ENCODE data around the gene CKS1B. TPM values are rescaled to one million over a fixed set of nuclear protein-coding genes. Genes with fewer than 3 reads are reported as not detected.

CKS1B gene
- polyA plus RNA-seq (2012; ENCODE audit: insufficient read length, low read depth): 151 TPM

DNA sequence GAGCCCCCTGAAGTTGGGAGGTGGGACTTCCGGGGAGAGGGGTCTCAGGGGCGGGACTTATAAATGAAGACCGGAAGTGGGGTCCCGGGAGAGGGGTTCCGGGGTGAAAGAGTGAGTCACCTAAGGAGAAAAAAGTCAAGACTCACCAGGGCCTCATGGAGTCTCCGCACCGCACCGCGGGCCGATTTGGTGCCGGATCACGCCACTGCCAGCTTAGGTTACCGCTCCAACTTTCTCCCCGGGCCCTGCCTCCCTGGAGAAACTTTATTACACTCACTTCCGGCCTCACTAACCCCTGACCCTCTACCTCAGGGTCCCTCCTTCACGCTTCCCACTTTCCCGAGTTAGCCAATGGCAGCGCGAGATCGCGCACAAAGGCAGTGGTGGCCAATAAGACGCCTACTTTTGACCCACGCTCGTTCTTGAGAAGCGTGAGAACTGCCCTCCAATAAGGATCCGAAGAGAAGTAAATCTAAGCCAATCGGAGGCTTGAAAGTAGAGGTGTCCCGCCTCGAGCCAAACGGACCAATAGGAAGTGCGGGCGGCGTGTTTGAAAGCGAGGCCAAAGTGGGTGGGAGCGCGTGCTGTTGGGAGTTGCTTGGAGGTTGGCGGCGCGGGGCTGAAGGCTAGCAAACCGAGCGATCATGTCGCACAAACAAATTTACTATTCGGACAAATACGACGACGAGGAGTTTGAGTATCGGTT is at the start of gene CKS1B:
Gene CKS1B, plus strand, starts transcription at position 580 of the 706 bp plus-strand sequence. Its CDS starts 65 bp downstream, at position 645.
- TF ChIP-seq, protein P1, sequence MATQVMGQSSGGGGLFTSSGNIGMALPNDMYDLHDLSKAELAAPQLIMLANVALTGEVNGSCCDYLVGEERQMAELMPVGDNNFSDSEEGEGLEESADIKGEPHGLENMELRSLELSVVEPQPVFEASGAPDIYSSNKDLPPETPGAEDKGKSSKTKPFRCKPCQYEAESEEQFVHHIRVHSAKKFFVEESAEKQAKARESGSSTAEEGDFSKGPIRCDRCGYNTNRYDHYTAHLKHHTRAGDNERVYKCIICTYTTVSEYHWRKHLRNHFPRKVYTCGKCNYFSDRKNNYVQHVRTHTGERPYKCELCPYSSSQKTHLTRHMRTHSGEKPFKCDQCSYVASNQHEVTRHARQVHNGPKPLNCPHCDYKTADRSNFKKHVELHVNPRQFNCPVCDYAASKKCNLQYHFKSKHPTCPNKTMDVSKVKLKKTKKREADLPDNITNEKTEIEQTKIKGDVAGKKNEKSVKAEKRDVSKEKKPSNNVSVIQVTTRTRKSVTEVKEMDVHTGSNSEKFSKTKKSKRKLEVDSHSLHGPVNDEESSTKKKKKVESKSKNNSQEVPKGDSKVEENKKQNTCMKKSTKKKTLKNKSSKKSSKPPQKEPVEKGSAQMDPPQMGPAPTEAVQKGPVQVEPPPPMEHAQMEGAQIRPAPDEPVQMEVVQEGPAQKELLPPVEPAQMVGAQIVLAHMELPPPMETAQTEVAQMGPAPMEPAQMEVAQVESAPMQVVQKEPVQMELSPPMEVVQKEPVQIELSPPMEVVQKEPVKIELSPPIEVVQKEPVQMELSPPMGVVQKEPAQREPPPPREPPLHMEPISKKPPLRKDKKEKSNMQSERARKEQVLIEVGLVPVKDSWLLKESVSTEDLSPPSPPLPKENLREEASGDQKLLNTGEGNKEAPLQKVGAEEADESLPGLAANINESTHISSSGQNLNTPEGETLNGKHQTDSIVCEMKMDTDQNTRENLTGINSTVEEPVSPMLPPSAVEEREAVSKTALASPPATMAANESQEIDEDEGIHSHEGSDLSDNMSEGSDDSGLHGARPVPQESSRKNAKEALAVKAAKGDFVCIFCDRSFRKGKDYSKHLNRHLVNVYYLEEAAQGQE (IDR thresholded peaks at IDR 0.05; ENCODE audit: insufficient read depth in 1 of 2, low read depth in 2 of 2, low read length in 2 of 2): peak in 1 of 2 experiments; percentile 23; a peak in 1 of 4 replicates
- TF ChIP-seq POLR2AphosphoS5 (IDR thresholded peaks at IDR 0.05; ENCODE audit: low read depth, low read length): peak; percentile 82; the same call in 1 of the 2 replicates
- TF ChIP-seq TAF1 (IDR thresholded peaks at IDR 0.05; ENCODE audit: borderline replicate concordance, insufficient read depth, low read length): peak; percentile 59
- no peak for TF ChIP-seq FOXP2 (optimal IDR thresholded peaks at IDR 0.05; ENCODE audit: borderline replicate concordance, extremely low read depth, extremely low read length, insufficient read depth)
- 0 out of 2 replicates have a peak, but pooled peaks have one; percentile 15 for TF ChIP-seq SIN3A (IDR thresholded peaks at IDR 0.05; ENCODE audit: borderline replicate concordance, insufficient read depth, low read length)

- TF ChIP-seq SIN3A (IDR thresholded peaks at IDR 0.05; ENCODE audit: borderline replicate concordance, insufficient read depth, low read length): no peak
- no peak for TF ChIP-seq FOXP2 (optimal IDR thresholded peaks at IDR 0.05; ENCODE audit: borderline replicate concordance, extremely low read depth, extremely low read length, insufficient read depth)
- TF ChIP-seq POLR2AphosphoS5 (IDR thresholded peaks at IDR 0.05; ENCODE audit: low read depth, low read length): no peak
- TF ChIP-seq, protein P1 (IDR thresholded peaks at IDR 0.05; ENCODE audit: insufficient read depth in 1 of 2, low read depth in 2 of 2, low read length in 2 of 2): no peak
- TF ChIP-seq TAF1 (IDR thresholded peaks at IDR 0.05; ENCODE audit: borderline replicate concordance, insufficient read depth, low read length): no peak
Observed at GRCh38 chr1:154925335-154926170, 48.9 kb upstream of the CKS1B start.

DNA sequence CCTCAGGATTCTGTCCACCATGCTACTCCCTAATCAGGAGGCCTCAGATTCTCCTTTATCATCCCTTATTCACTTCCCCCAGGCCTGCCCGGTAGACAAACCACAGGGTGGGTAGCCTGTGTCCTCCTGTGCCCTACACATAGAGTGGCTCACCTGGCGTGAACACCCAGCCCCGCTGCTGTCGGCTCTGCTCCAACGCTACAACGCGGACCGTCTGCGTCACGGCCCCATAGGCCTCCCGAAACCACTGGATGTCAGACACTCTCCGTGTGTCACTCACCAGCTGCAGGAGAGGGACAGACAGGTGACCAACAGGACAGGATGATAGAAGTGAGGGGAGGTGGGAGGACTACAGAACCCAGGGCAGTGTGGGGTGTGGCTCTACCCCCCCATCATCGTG is 48.3 kb upstream of the CKS1B start:
- TF ChIP-seq TAF1 (IDR thresholded peaks at IDR 0.05; ENCODE audit: borderline replicate concordance, insufficient read depth, low read length) (no peak), FOXP2 (optimal IDR thresholded peaks at IDR 0.05; ENCODE audit: borderline replicate concordance, extremely low read depth, extremely low read length, insufficient read depth) (no peak), SIN3A (IDR thresholded peaks at IDR 0.05; ENCODE audit: borderline replicate concordance, insufficient read depth, low read length) (no peak), POLR2AphosphoS5 (IDR thresholded peaks at IDR 0.05; ENCODE audit: low read depth, low read length) (no peak)
- TF ChIP-seq, protein P1 (IDR thresholded peaks at IDR 0.05; ENCODE audit: insufficient read depth in 1 of 2, low read depth in 2 of 2, low read length in 2 of 2): no peak

DNA sequence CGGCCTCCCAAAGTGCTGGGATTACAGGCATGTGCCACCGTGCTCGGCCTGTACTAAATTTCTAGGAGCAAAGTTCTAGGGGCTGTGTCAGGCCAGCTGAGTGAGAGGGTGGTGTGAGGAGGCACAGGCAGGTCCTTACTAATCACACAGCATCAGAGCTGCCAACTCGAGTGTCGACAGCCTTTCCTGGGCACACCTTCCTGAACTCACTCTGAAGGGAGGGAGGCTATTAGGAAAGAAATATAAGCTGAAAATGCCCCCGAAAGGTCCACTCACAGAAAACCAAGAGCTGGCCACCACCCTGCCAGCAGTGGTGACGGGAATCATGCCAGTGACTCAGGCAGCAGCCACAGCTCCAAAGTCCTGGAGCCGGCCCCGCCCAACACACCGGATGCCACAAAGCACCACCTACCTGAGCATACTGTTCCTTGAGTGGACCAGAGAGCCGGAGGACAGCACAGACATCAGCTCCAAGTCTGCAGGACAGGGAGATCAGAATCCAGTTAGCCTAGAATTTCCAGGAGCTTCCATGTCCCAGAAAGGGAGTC is 42.5 kb upstream of the CKS1B start:
- TF ChIP-seq FOXP2 (optimal IDR thresholded peaks at IDR 0.05; ENCODE audit: borderline replicate concordance, extremely low read depth, extremely low read length, insufficient read depth) (no peak), TAF1 (IDR thresholded peaks at IDR 0.05; ENCODE audit: borderline replicate concordance, insufficient read depth, low read length) (no peak), POLR2AphosphoS5 (IDR thresholded peaks at IDR 0.05; ENCODE audit: low read depth, low read length) (no peak), SIN3A (IDR thresholded peaks at IDR 0.05; ENCODE audit: borderline replicate concordance, insufficient read depth, low read length) (no peak)
- TF ChIP-seq, protein P1 (IDR thresholded peaks at IDR 0.05; ENCODE audit: insufficient read depth in 1 of 2, low read depth in 2 of 2, low read length in 2 of 2): no peak
